HepG2 (cell line): ENCODE results near the gene INSRR. TPM values are rescaled to one million over a fixed set of nuclear protein-coding genes. Genes with fewer than 3 reads are reported as not detected.
A peak's percentile ranks its signal among the peaks of the same experiment; 100 is the strongest.

Experiments used
- CHCHD3 ChIP-seq: sonication (generic); formaldehyde crosslinking; IDR thresholded peaks from 2 replicates; pipeline ENCODE4 v1.8.0; 2022; ENCODE audit warnings: mild to moderate bottlenecking, missing genetic modification reagents, moderate library complexity
- PATZ1 ChIP-seq: sonication (generic); formaldehyde crosslinking; IDR thresholded peaks from 2 replicates; pipeline ENCODE4 v1.4.0; 2020; ENCODE audit warnings: missing genetic modification reagents
- RERE ChIP-seq: IDR thresholded peaks from 2 replicates; pipeline ENCODE4 v1.6.1; 2016; ENCODE audit warnings: low read depth, missing genetic modification reagents, missing compliant biosample characterization
- ZFP37 ChIP-seq: sonication (generic); formaldehyde crosslinking; IDR thresholded peaks from 2 replicates; pipeline ENCODE4 v1.4.0; 2020; ENCODE audit warnings: missing genetic modification reagents, borderline replicate concordance
- ZFP91 ChIP-seq: sonication (generic); formaldehyde crosslinking; IDR thresholded peaks from 2 replicates; pipeline ENCODE4 v1.9.0; 2022; ENCODE audit warnings: missing genetic modification reagents, mild to moderate bottlenecking, borderline replicate concordance
- ZNF577 ChIP-seq: sonication (generic); formaldehyde crosslinking; IDR thresholded peaks from 2 replicates; pipeline ENCODE4 v1.4.0; 2020; ENCODE audit warnings: mild to moderate bottlenecking, low read depth, missing genetic modification reagents, borderline replicate concordance
- polyA plus RNA-seq, 8 experiments: library from polyadenylated mRNA; depleted of rRNA in 3 of 8; stranded (reverse) in 7 of 8; unstranded in 1 of 8; fragments of >200 nt; fragmentation: Illumina TruSeq in 4 of 8; extraction: Trizol in 4 of 8; gene quantifications; 2 replicates each; pipeline versions ENCODE4 v1.2.1 to v1.2.3, GENCODE V29; 2011 to 2016; ENCODE audit warnings: low read depth in 4 of 8, missing spikeins in 1 of 8, mixed read lengths in 1 of 8; ENCODE audit not compliant: insufficient read depth in 1 of 8
- total RNA-seq, 5 experiments: library from RNA; depleted of rRNA; stranded (reverse); fragments of >200 nt; fragmentation: Illumina TruSeq; extraction: Trizol; gene quantifications; 2 replicates each; pipeline ENCODE4 v1.2.3, GENCODE V29; 2016; ENCODE audit warnings: low read depth in 1 of 5
- TF ChIP-seq, protein P1 (sequence below): sonication (generic); formaldehyde crosslinking; IDR thresholded peaks from 2 replicates; pipeline ENCODE4 v1.4.0; 2020; ENCODE audit warnings: missing genetic modification reagents
- TF ChIP-seq, protein P2 (sequence below): sonication (generic); formaldehyde crosslinking; IDR thresholded peaks from 2 replicates; pipeline ENCODE4 v1.4.0; 2020; ENCODE audit warnings: missing genetic modification reagents, borderline replicate concordance

Gene INSRR
- total and polyA plus RNA-seq, 2 of the 13 experiments (the other 11 are each of a cell fraction or from before 2014, with no cell fraction given): not detected

GRCh38 chr1:156813750-156814570 is 45.0 kb downstream of the INSRR start (continued):
- TF ChIP-seq, protein P1, sequence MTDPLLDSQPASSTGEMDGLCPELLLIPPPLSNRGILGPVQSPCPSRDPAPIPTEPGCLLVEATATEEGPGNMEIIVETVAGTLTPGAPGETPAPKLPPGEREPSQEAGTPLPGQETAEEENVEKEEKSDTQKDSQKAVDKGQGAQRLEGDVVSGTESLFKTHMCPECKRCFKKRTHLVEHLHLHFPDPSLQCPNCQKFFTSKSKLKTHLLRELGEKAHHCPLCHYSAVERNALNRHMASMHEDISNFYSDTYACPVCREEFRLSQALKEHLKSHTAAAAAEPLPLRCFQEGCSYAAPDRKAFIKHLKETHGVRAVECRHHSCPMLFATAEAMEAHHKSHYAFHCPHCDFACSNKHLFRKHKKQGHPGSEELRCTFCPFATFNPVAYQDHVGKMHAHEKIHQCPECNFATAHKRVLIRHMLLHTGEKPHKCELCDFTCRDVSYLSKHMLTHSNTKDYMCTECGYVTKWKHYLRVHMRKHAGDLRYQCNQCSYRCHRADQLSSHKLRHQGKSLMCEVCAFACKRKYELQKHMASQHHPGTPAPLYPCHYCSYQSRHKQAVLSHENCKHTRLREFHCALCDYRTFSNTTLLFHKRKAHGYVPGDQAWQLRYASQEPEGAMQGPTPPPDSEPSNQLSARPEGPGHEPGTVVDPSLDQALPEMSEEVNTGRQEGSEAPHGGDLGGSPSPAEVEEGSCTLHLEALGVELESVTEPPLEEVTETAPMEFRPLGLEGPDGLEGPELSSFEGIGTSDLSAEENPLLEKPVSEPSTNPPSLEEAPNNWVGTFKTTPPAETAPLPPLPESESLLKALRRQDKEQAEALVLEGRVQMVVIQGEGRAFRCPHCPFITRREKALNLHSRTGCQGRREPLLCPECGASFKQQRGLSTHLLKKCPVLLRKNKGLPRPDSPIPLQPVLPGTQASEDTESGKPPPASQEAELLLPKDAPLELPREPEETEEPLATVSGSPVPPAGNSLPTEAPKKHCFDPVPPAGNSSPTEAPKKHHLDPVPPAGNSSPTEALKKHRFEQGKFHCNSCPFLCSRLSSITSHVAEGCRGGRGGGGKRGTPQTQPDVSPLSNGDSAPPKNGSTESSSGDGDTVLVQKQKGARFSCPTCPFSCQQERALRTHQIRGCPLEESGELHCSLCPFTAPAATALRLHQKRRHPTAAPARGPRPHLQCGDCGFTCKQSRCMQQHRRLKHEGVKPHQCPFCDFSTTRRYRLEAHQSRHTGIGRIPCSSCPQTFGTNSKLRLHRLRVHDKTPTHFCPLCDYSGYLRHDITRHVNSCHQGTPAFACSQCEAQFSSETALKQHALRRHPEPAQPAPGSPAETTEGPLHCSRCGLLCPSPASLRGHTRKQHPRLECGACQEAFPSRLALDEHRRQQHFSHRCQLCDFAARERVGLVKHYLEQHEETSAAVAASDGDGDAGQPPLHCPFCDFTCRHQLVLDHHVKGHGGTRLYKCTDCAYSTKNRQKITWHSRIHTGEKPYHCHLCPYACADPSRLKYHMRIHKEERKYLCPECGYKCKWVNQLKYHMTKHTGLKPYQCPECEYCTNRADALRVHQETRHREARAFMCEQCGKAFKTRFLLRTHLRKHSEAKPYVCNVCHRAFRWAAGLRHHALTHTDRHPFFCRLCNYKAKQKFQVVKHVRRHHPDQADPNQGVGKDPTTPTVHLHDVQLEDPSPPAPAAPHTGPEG (CRISPR knock-in tag): peak; percentile 69; the same call in 1 of the 2 replicates
- TF ChIP-seq, protein P2, sequence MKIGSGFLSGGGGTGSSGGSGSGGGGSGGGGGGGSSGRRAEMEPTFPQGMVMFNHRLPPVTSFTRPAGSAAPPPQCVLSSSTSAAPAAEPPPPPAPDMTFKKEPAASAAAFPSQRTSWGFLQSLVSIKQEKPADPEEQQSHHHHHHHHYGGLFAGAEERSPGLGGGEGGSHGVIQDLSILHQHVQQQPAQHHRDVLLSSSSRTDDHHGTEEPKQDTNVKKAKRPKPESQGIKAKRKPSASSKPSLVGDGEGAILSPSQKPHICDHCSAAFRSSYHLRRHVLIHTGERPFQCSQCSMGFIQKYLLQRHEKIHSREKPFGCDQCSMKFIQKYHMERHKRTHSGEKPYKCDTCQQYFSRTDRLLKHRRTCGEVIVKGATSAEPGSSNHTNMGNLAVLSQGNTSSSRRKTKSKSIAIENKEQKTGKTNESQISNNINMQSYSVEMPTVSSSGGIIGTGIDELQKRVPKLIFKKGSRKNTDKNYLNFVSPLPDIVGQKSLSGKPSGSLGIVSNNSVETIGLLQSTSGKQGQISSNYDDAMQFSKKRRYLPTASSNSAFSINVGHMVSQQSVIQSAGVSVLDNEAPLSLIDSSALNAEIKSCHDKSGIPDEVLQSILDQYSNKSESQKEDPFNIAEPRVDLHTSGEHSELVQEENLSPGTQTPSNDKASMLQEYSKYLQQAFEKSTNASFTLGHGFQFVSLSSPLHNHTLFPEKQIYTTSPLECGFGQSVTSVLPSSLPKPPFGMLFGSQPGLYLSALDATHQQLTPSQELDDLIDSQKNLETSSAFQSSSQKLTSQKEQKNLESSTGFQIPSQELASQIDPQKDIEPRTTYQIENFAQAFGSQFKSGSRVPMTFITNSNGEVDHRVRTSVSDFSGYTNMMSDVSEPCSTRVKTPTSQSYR (CRISPR knock-in tag): peak; percentile 20; the same call in 1 of the 2 replicates
- no peak; the same call in 1 of the 2 replicates for TF ChIP-seq RERE
- TF ChIP-seq PATZ1 (CRISPR knock-in tag): peak; percentile 24
- TF ChIP-seq CHCHD3 (CRISPR knock-in tag): peak; percentile 97
- TF ChIP-seq ZFP37 (CRISPR knock-in tag): peak; percentile 62; the same call in 1 of the 2 replicates
- TF ChIP-seq ZFP91 (CRISPR knock-in tag): peak; percentile 91
- TF ChIP-seq ZNF577: no peak
